ENCODE data around the gene BIRC2.

BIRC2 gene

GRCh38 chr11:102322560-102322959, 24.5 kb upstream of the BIRC2 start:
- no peak for TF ChIP-seq EZH2 (IDR thresholded peaks at IDR 0.05; ENCODE audit: borderline replicate concordance, low read length)
- TF ChIP-seq CTCF (IDR thresholded peaks at IDR 0.05; ENCODE audit: low read length), result no peak
- Histone ChIP-seq H3K9me3 (ENCODE audit: low read length) (no peaks in the 10 kb centered on the region), H3K27me3 (ENCODE audit: insufficient read depth, low read length) (no peaks in the 10 kb centered on the region), H3K79me2 (ENCODE audit: insufficient read depth, low read length) (peaks cover 65% of the 10 kb centered on the region), H3F3A (ENCODE audit: insufficient read depth, low read length) (no peaks in the 10 kb centered on the region), H3K9me2 (ENCODE audit: low read depth, low read length) (no peaks in the 10 kb centered on the region), H3K4me2 (ENCODE audit: low read length) (peak overlapping the region; percentile 94), H4K20me1 (ENCODE audit: insufficient read depth, low read length) (no peaks in the 10 kb centered on the region), H3K4me3 (ENCODE audit: low read depth, low read length, poor library complexity, severe bottlenecking) (peak overlapping the region; percentile 41), H2AFZ (ENCODE audit: low read length) (no peak overlapping the region), H3K9ac (ENCODE audit: low read length) (no peak overlapping the region), H3K36me3 (ENCODE audit: insufficient read depth, low read length) (peaks cover 76% of the 10 kb centered on the region), H3K4me1 (ENCODE audit: insufficient read depth, low read length, severe bottlenecking) (peaks cover 54% of the 10 kb centered on the region), H3K27ac (ENCODE audit: low read depth, low read length, poor library complexity, severe bottlenecking) (peak overlapping the region; percentile 42)

DNA sequence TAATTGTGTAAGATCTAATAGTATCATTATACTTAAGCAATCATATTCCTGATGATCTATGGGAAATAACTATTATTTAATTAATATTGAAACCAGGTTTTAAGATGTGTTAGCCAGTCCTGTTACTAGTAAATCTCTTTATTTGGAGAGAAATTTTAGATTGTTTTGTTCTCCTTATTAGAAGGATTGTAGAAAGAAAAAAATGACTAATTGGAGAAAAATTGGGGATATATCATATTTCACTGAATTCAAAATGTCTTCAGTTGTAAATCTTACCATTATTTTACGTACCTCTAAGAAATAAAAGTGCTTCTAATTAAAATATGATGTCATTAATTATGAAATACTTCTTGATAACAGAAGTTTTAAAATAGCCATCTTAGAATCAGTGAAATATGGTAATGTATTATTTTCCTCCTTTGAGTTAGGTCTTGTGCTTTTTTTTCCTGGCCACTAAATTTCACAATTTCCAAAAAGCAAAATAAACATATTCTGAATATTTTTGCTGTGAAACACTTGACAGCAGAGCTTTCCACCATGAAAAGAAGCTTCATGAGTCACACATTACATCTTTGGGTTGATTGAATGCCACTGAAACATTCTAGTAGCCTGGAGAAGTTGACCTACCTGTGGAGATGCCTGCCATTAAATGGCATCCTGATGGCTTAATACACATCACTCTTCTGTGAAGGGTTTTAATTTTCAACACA, 23.3 kb upstream of the BIRC2 start:
- TF ChIP-seq CTCF (IDR thresholded peaks at IDR 0.05; ENCODE audit: low read length), result no peak
- TF ChIP-seq EZH2 (IDR thresholded peaks at IDR 0.05; ENCODE audit: borderline replicate concordance, low read length), result no peak
- Histone ChIP-seq H3K9me2 (ENCODE audit: low read depth, low read length) (no peaks in the 10 kb centered on the region), H3K36me3 (ENCODE audit: insufficient read depth, low read length) (peaks cover 80% of the 10 kb centered on the region), H3K27me3 (ENCODE audit: insufficient read depth, low read length) (no peaks in the 10 kb centered on the region), H2AFZ (ENCODE audit: low read length) (no peak overlapping the region), H3K9me3 (ENCODE audit: low read length) (no peaks in the 10 kb centered on the region), H3F3A (ENCODE audit: insufficient read depth, low read length) (no peaks in the 10 kb centered on the region), H3K4me2 (ENCODE audit: low read length) (no peak overlapping the region), H4K20me1 (ENCODE audit: insufficient read depth, low read length) (no peaks in the 10 kb centered on the region), H3K9ac (ENCODE audit: low read length) (no peak overlapping the region), H3K27ac (ENCODE audit: low read depth, low read length, poor library complexity, severe bottlenecking) (no peak overlapping the region), H3K4me3 (ENCODE audit: low read depth, low read length, poor library complexity, severe bottlenecking) (no peak overlapping the region), H3K4me1 (ENCODE audit: insufficient read depth, low read length, severe bottlenecking) (peaks cover 54% of the 10 kb centered on the region), H3K79me2 (ENCODE audit: insufficient read depth, low read length) (peaks cover 54% of the 10 kb centered on the region)

- no peak overlapping the region for H3K27ac ChIP-seq (ENCODE audit: low read depth, low read length, poor library complexity, severe bottlenecking)
These were observed 21.9 kb upstream of the BIRC2 start for GRCh38 chr11:102325088-102325487.

More at GRCh38 chr11:102325088-102325487, 21.9 kb upstream of the BIRC2 start:
- Histone ChIP-seq H3K36me3 (ENCODE audit: insufficient read depth, low read length) (peaks cover 89% of the 10 kb centered on the region), H3K4me1 (ENCODE audit: insufficient read depth, low read length, severe bottlenecking) (peaks cover 48% of the 10 kb centered on the region), H3K4me2 (ENCODE audit: low read length) (no peak overlapping the region), H3K9me3 (ENCODE audit: low read length) (no peaks in the 10 kb centered on the region), H3F3A (ENCODE audit: insufficient read depth, low read length) (no peaks in the 10 kb centered on the region), H2AFZ (ENCODE audit: low read length) (no peak overlapping the region), H3K27me3 (ENCODE audit: insufficient read depth, low read length) (no peaks in the 10 kb centered on the region), H3K9ac (ENCODE audit: low read length) (no peak overlapping the region), H3K79me2 (ENCODE audit: insufficient read depth, low read length) (peaks cover 41% of the 10 kb centered on the region), H3K4me3 (ENCODE audit: low read depth, low read length, poor library complexity, severe bottlenecking) (no peak overlapping the region), H4K20me1 (ENCODE audit: insufficient read depth, low read length) (no peaks in the 10 kb centered on the region), H3K9me2 (ENCODE audit: low read depth, low read length) (no peaks in the 10 kb centered on the region)
- TF ChIP-seq CTCF (IDR thresholded peaks at IDR 0.05; ENCODE audit: low read length) (peak; percentile 28), EZH2 (IDR thresholded peaks at IDR 0.05; ENCODE audit: borderline replicate concordance, low read length) (no peak)

Data from OCI-LY1 (cell line).